ENCODE results near the gene ARID5B.
A peak's percentile ranks its signal among the peaks of the same experiment; 100 is the strongest.

ARID5B gene

DNA sequence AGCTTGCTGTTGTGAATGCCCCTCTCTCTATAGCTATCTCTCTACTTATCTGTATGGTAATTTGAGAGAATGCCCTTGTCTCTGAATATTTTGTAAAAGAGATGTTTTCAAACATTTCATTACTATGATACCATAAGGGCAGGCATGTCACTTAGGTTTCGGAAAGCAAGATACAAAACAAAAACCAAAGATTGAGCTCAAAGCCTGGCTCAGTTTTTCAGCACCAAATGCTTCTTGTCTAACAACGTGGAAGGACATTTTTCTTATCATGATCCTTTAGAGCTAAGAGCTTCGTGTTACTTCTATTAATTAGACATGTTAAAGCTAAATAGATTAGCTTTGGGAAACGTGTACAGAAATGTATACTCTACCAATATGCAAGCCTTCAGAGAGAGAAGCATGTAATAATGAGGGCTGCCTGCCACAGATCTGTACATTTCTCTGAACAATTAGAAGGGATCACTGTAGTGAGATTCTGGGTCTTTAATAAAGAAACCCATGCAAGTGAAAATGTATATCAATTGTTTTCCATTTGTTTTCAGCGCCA, 148.9 kb downstream of the ARID5B start:
- DNase-seq (ENCODE audit: extremely low read depth, low read depth): no peak

DNA sequence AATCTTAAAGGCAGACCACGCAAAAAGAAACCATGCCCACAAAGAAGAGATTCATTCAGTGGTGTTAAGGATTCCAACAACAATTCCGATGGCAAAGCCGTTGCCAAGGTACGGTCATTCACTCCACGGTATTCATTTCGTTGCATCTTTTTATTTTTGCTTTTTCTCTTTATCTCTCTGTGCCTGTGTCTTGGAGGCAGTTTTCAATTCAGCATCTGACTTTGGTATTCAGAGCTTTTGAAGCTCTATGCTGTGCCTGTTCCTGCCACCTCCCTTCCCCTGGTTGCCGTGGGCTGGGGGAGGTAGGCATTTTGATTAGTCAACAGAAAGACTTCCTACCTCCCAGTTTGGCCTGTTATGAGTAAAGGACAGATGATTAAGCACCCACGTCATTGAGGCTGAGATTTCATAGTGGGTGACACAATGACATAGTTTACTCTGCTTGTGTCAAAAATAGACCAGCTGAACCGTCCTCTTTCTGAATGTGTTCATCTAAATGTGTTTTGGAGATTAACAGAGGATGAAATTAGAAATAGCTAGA, 149.5 kb downstream of the ARID5B start:
- no peak for TF ChIP-seq CTCF (IDR thresholded peaks at IDR 0.05; ENCODE audit: low read depth, low read length)
- peak; percentile 70 for DNase-seq (ENCODE audit: extremely low read depth, low read depth)

More for the DNA sequence above, 148.9 kb downstream of the ARID5B start:
- no peak for TF ChIP-seq CTCF (IDR thresholded peaks at IDR 0.05; ENCODE audit: low read depth, low read length)

GRCh38 chr10:62052276-62052675, 150.8 kb downstream of the ARID5B start:
- TF ChIP-seq CTCF (IDR thresholded peaks at IDR 0.05; ENCODE audit: low read depth, low read length): no peak
- no peak for DNase-seq (ENCODE audit: extremely low read depth, low read depth)

DNA sequence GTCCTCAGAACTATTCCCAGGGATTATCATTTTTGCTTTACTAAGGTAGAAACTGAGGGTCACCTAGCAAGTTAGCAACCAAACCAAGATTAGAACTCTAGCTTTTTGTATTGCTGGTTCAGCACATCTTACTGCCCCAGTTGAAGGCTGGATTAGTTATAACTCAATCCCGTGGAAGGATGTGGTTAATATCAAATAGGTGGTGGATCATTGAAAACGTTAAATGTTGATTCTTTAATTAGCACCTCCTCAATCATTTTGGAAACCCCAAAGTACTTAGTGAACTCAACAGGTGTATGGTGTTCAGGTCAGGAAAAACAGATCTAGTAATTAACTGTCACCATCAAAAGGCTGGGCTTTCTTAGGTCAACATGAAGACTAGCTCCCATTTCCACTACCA, 152.4 kb downstream of the ARID5B start:
- DNase-seq (ENCODE audit: extremely low read depth, low read depth): no peak
- no peak for TF ChIP-seq CTCF (IDR thresholded peaks at IDR 0.05; ENCODE audit: low read depth, low read length)

DNA sequence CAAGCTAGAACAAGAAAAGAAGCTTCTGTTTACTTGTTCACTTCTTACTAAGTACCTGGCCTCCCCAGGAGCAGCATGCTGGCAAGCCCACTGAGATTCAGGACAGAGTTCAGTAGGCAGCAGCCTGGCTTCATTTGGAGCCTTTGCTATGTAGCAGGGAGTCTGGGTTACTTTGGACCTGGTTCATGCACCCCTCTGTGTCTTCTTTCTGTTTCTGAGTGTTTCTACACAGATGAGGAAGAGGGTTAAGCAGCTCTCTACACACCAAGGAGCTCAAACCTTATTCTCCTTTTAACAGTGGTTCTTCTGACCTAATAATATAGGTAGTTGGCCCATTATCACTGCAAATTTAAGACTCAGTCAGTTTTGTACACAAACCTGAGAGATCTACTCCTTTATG, 152.9 kb downstream of the ARID5B start:
- no peak for DNase-seq (ENCODE audit: extremely low read depth, low read depth)
- TF ChIP-seq CTCF (IDR thresholded peaks at IDR 0.05; ENCODE audit: low read depth, low read length): no peak

GRCh38 chr10:62054830-62055229, 153.3 kb downstream of the ARID5B start:
- no peak for TF ChIP-seq CTCF (IDR thresholded peaks at IDR 0.05; ENCODE audit: low read depth, low read length)
- DNase-seq (ENCODE audit: extremely low read depth, low read depth): no peak

DNA sequence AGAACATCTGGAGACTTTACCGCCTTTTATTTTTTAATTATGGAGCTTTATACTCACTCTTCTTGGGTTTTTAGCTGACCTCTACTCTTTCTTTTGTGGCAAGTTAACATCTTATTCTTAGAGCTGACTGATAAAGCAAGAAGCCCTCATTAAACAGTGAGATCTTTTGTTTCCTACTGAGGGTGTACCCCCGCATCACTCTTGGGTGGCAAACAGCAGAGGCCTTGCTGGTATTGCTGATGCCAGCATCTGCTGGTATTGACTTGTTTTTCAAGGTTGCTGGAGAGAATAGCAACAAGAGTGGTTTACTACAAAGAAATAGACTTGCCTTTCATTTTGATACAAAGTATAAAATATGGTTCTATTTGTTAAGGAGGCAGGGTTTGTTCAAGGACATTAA, 154.7 kb downstream of the ARID5B start:
- no peak for DNase-seq (ENCODE audit: extremely low read depth, low read depth)
- no peak for TF ChIP-seq CTCF (IDR thresholded peaks at IDR 0.05; ENCODE audit: low read depth, low read length)
